Activated T-cell treated with anti-CD3 and anti-CD28 coated beads, Interleukin-2, amount 50 U/mL, for 48 hours (primary cell): Measurements from ENCODE around the gene OXLD1.
"Not testable (repeated sequence)": the region's sequence is repeated elsewhere in the genome, so short reads cannot be mapped to it uniquely, and the experiment has no call there.

Source experiments
- DNase-seq, 2 experiments: peaks; one replicate each; pipeline ENCODE4 v3.0.0-alpha.2; 2020

The OXLD1 gene

GRCh38 chr17:81648707-81649085 lies 17.7 kb downstream of the OXLD1 start:
- DNase-seq, result no peak

- no peak for DNase-seq
Measured at GRCh38 chr17:81648013-81648706, 18.2 kb downstream of the OXLD1 start.

- DNase-seq, result no peak
Measured at GRCh38 chr17:81647640-81648012, 18.8 kb downstream of the OXLD1 start.

GRCh38 chr17:81646869-81647600 lies 19.4 kb downstream of the OXLD1 start:
- no peak for DNase-seq

GRCh38 chr17:81644976-81645952 lies 21.1 kb downstream of the OXLD1 start:
- no peak for DNase-seq

GRCh38 chr17:81644496-81644895 lies 21.9 kb downstream of the OXLD1 start:
- DNase-seq, result no peak

GRCh38 chr17:81641825-81642489 lies 24.4 kb downstream of the OXLD1 start:
- DNase-seq, result no peak

- DNase-seq, result no peak
Measured at GRCh38 chr17:81640011-81640410, 26.4 kb downstream of the OXLD1 start.

GRCh38 chr17:81638683-81639082 lies 27.7 kb downstream of the OXLD1 start:
- no peak for DNase-seq

- peak; percentile 91 to 94 for DNase-seq
Measured at GRCh38 chr17:81636505-81637288, 29.7 kb downstream of the OXLD1 start, which contains the start of the genes NPLOC4 and TSPAN10. NPLOC4 (minus strand) TSS chr17:81637112; CDS start chr17:81636930, 182 bp downstream. TSPAN10 (plus strand) TSS chr17:81637196; CDS start chr17:81642413, 5,217 bp downstream.

- no peak for DNase-seq
Measured at GRCh38 chr17:81635973-81636504, 30.4 kb downstream of the OXLD1 start.

- no peak for DNase-seq
Measured at GRCh38 chr17:81635431-81635830, 31.0 kb downstream of the OXLD1 start.

- DNase-seq, result no peak
Measured at GRCh38 chr17:81631482-81631881, 34.9 kb downstream of the OXLD1 start.

GRCh38 chr17:81630274-81630673 lies 36.1 kb downstream of the OXLD1 start:
- DNase-seq, result no peak

GRCh38 chr17:81621494-81622130 lies 44.8 kb downstream of the OXLD1 start:
- DNase-seq, result no peak

GRCh38 chr17:81618307-81618706 lies 48.1 kb downstream of the OXLD1 start:
- not testable (repeated sequence) for DNase-seq

- DNase-seq, result no peak
Measured at GRCh38 chr17:81616877-81617276, 49.5 kb downstream of the OXLD1 start.

GRCh38 chr17:81615401-81615930 lies 50.9 kb downstream of the OXLD1 start:
- DNase-seq, result no peak
